PC-9 (cell line): ENCODE results near the gene PPP2R5E. TPM values are rescaled to one million over a fixed set of nuclear protein-coding genes. Genes with fewer than 3 reads are reported as not detected.

Experiments used
- BruUV-seq: library from RNA; stranded (reverse); fragments of 400-500 nt; replicated peaks from 2 replicates; lab custom pipeline; 2021; lab: Mats Ljungman, UMichigan
- CTCF ChIA-PET: fragments of 300-600 bp; sonication (Branson Sonifier 250); formaldehyde crosslinking; loops from one replicate; lab custom pipeline; 2022; ENCODE audit warnings: antibody characterized with exemption; lab: Charles Lee
- POLR2A ChIA-PET: fragments of 300-600 bp; sonication (Branson Sonifier 250); formaldehyde crosslinking; loops from one replicate; lab custom pipeline; 2022; ENCODE audit warnings: antibody characterized with exemption; ENCODE audit not compliant: unreplicated experiment; lab: Charles Lee
- DNase-seq, 2 experiments: peaks; one replicate each; pipeline versions ENCODE4 v3.0.0 to v3.0.0-alpha.2; 2015 to 2022; ENCODE audit warnings: mixed read lengths in 1 of 2
- H2AFZ ChIP-seq: fragments of 200-600 bp; sonication (generic); 2 replicates; pipeline ENCODE4 v1.8.1; 2017; ENCODE audit warnings: antibody characterized with exemption
- H3F3A ChIP-seq: fragments of 200-600 bp; sonication (generic); 2 replicates; pipeline ENCODE4 v1.8.1; 2017; ENCODE audit warnings: antibody characterized with exemption, mild to moderate bottlenecking, low read depth; ENCODE audit not compliant: insufficient read depth
- H3K27ac ChIP-seq: fragments of 200-600 bp; sonication (generic); 2 replicates; pipeline ENCODE4 v1.6.1; 2016; ENCODE audit warnings: mixed run types
- H3K27me3 ChIP-seq: fragments of 200-600 bp; sonication (generic); 2 replicates; pipeline ENCODE4 v1.6.1; 2016; ENCODE audit warnings: low read depth, mixed run types; ENCODE audit not compliant: insufficient read depth
- H3K36me3 ChIP-seq: fragments of 200-600 bp; sonication (generic); 2 replicates; pipeline ENCODE4 v1.6.1; 2016; ENCODE audit warnings: low read depth, mixed run types
- H3K4me1 ChIP-seq: fragments of 200-600 bp; sonication (generic); replicated peaks from 2 replicates; pipeline ENCODE4 v1.6.1; 2016; ENCODE audit warnings: mixed run types; ENCODE audit not compliant: insufficient read depth
- H3K4me2 ChIP-seq: fragments of 200-600 bp; sonication (generic); 2 replicates; pipeline ENCODE4 v1.6.1; 2017; ENCODE audit warnings: mixed run types
- H3K4me3 ChIP-seq: fragments of 200-600 bp; sonication (generic); 2 replicates; pipeline ENCODE4 v1.6.1; 2016; ENCODE audit warnings: mixed run types
- H3K79me2 ChIP-seq: fragments of 200-600 bp; sonication (generic); 2 replicates; pipeline ENCODE4 v1.6.1; 2017; ENCODE audit warnings: low read depth, mixed run types
- H3K9me2 ChIP-seq: fragments of 200-600 bp; sonication (generic); 2 replicates; pipeline ENCODE4 v1.8.1; 2017; ENCODE audit warnings: mild to moderate bottlenecking; ENCODE audit not compliant: insufficient read depth
- H3K9me3 ChIP-seq: fragments of 200-600 bp; sonication (generic); 2 replicates; pipeline ENCODE4 v1.8.1; 2016; ENCODE audit warnings: low read depth; ENCODE audit not compliant: insufficient read depth
- H4K20me1 ChIP-seq: fragments of 200-600 bp; sonication (generic); 2 replicates; pipeline ENCODE4 v1.8.1; 2017; ENCODE audit not compliant: insufficient read depth
- CTCF ChIP-seq: fragments of 200-600 bp; sonication (generic); conservative IDR thresholded peaks from 2 replicates; pipeline ENCODE4 v1.6.1; 2017; ENCODE audit warnings: mixed run types, antibody characterized with exemption, mild to moderate bottlenecking, moderate library complexity
- EZH2 ChIP-seq: fragments of 200-600 bp; sonication (generic); IDR thresholded peaks from 2 replicates; pipeline ENCODE4 v1.8.0; 2017; ENCODE audit warnings: antibody characterized with exemption, low read depth
- intact Hi-C: fragments of 100-400 bp; cut with micrococcal nuclease; formaldehyde crosslinking; loops from one replicate; pipeline ENCODE4 v1.10.0; 2022; ENCODE audit not compliant: unreplicated experiment
- total RNA-seq: library from RNA; stranded (reverse); gene quantifications from 2 replicates; pipeline ENCODE4 v1.2.3, GENCODE V29; 2021

The PPP2R5E gene
- total RNA-seq, 1 experiment from 2014 or later, result 66.4 TPM

DNA sequence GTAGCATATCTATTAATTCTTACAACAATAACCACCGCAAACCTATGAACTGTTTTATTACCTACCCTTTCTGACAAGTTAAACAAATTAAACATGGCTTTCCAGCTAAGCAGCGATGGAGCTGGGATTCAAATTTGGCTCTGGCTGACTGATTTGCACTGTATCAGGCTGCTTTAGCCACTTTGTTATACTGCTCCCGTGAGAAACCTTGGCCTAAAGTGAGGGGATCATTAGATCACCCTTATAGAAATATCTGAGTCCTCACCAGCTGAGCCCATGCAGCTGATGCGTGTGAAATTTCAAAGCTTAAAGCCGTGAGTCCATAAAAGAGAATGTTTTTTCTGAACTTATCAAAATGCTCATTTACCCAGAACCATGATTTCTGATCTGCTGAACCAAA lies 216.3 kb downstream of the PPP2R5E start:
- Histone ChIP-seq H3K79me2 (no peaks in the 10 kb centered on the region), H3K27me3 (no peaks in the 10 kb centered on the region), H2AFZ (no peak overlapping the region), H3K4me3 (no peak overlapping the region), H3K9me3 (no peaks in the 10 kb centered on the region), H3K9me2 (no peaks in the 10 kb centered on the region), H4K20me1 (no peaks in the 10 kb centered on the region), H3K4me2 (no peak overlapping the region), H3K36me3 (no peaks in the 10 kb centered on the region), H3K4me1 (no peaks in the 10 kb centered on the region), H3F3A (no peaks in the 10 kb centered on the region), H3K27ac (no peak overlapping the region)
- no TSS peak for BruUV-seq
- intact Hi-C loops, result no loop called here
- TF ChIP-seq CTCF (no peak), EZH2 (no peak)
- CTCF ChIA-PET, result no interaction called here
- POLR2A ChIA-PET, result no interaction called here
- DNase-seq, result no peak

DNA sequence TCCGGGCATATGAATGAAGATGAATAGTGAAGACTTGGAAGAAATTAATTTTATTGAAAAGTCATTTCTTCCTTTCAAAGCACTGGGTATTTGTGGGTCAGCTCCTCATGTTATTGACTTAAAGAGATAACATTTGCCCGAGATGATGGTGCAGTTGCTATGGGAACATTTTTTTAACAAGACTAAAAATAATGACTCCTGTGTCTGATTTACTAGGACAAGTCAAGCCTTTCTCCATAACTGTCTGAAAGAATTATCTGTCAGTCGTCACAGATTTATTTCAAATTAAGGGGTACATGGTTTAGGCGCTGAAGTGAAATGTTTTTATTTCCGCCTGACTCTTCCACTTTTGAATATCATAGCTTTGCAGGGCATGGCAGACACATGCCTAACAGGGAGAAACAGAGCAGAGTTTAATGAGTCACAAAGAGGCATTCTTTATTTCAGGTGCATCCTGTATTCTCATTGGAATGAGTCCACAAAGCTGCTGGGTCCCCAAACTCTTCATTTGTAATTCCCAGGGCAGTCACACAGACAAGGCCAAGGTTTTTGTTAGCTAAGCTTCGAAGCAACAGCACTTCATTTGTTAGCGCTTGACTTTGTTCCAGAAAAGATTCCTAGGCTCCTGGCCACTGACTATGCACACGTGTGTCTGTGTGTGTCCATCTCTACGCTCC lies 220.1 kb downstream of the PPP2R5E start:
- BruUV-seq, result no TSS peak
- intact Hi-C loops, result no loop called here
- no peaks in the 10 kb centered on the region for H3K27me3 ChIP-seq
- H3K4me1 ChIP-seq, result no peaks in the 10 kb centered on the region
- DNase-seq, result no peak
- ChIA-PET CTCF (interaction anchor here (0.6 kb wide), 1 partner anchor 50 kb away, joined by 3 read pairs; no protein-coding TSS in a partner anchor), POLR2A (no interaction called here)
- H3K4me3 ChIP-seq, result no peak overlapping the region
- no peak overlapping the region for H2AFZ ChIP-seq
- H3K4me2 ChIP-seq, result no peak overlapping the region
- TF ChIP-seq CTCF (no peak), EZH2 (no peak)
- no peaks in the 10 kb centered on the region; the same call in 1 of the 2 replicates for H3K9me3 ChIP-seq
- no peaks in the 10 kb centered on the region for H4K20me1 ChIP-seq
- no peaks in the 10 kb centered on the region for H3K9me2 ChIP-seq
- no peaks in the 10 kb centered on the region for H3K79me2 ChIP-seq
- H3K36me3 ChIP-seq, result no peaks in the 10 kb centered on the region
- no peaks in the 10 kb centered on the region for H3F3A ChIP-seq
- H3K27ac ChIP-seq, result no peak overlapping the region

DNA sequence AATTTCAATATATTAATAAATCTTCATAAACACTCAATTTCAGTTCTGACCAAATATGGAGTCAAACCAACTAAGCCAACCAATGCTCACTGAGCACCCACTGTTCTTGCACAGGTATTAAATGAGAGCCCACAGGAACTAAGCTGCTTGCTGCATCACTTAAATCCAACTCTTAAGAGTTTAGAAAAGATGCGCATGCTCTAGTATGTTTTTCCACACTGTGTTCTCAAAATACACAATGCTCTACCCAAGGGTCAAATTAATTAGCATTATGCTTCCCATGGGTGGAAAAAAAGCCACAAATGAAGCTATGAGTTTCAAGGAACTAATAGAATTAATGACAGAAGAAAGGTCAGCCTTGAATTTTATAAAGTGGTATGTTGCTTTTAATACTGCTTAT lies 220.7 kb downstream of the PPP2R5E start:
- intact Hi-C loops, result no loop called here
- Histone ChIP-seq H4K20me1 (no peaks in the 10 kb centered on the region), H3K9me2 (no peaks in the 10 kb centered on the region), H3K27me3 (no peaks in the 10 kb centered on the region), H3K4me3 (no peak overlapping the region), H3K4me2 (no peak overlapping the region), H3F3A (no peaks in the 10 kb centered on the region), H2AFZ (no peak overlapping the region), H3K79me2 (no peaks in the 10 kb centered on the region), H3K4me1 (no peaks in the 10 kb centered on the region), H3K27ac (no peak overlapping the region), H3K36me3 (no peaks in the 10 kb centered on the region), H3K9me3 (no peaks in the 10 kb centered on the region; the same call in 1 of the 2 replicates)
- no peak for TF ChIP-seq EZH2
- no peak for TF ChIP-seq CTCF
- no peak for DNase-seq
- POLR2A ChIA-PET, result no interaction called here
- no TSS peak for BruUV-seq
- CTCF ChIA-PET, result no interaction called here

Other genes with a start within 250 kb of the PPP2R5E start
- not detected in 2 replicates for gene GPHB5, start 224.4 kb downstream of the PPP2R5E start, total RNA-seq
- 18.2 and 18.6 TPM in 2 replicates for gene WDR89, start 98.5 kb upstream of the PPP2R5E start, total RNA-seq
- 20.6 and 26.7 TPM in 2 replicates for gene SGPP1, start 184.7 kb upstream of the PPP2R5E start, total RNA-seq